Gastrocnemius medialis (tissue), 4 donors: ENCODE results near the gene UBE2L6.

ENCODE experiments used
- POLR2A ChIP-seq, 2 donors: fragments of 450-650 bp; IDR thresholded peaks; one replicate each; pipeline ENCODE4 v1.6.1; 2017; ENCODE audit warnings: antibody characterized with exemption in 2 of 2, mild to moderate bottlenecking in 2 of 2, moderate library complexity in 2 of 2
- TF ChIP-seq, protein P1 (sequence below), 5 experiments: fragments of 450-650 bp in 3 of 5; fragments of 200-600 bp in 2 of 5; sonication (generic) in 2 of 5; IDR thresholded peaks in 4 of 5; conservative IDR thresholded peaks in 1 of 5; 1 replicate in 4 of 5; 2 replicates in 1 of 5; pipeline ENCODE4 v1.5.1; 2016 to 2019; ENCODE audit warnings: antibody characterized with exemption in 5 of 5, mild to moderate bottlenecking in 3 of 5, moderate library complexity in 3 of 5

DNA sequence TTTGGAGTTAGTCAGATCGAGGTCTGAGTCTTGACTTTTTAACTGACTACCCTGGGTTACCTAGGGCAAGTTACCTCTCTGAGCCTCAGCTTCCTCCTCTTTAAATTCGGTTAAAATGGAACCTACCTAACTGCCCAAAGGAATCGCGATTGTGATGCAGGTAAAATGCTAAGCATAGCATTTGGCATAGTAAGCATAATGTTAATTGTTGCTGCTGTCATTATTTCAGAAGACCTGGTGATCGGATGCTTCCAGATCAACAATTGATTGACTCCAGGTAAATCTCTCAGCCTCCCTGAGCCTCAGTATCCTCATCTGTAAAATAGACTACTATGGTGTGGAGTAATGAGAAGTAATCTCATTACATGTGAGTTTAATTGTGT is 51.4 kb downstream of the UBE2L6 start:
- no peak for TF ChIP-seq POLR2A (IDR thresholded peaks at IDR 0.05)
- TF ChIP-seq, protein P1, sequence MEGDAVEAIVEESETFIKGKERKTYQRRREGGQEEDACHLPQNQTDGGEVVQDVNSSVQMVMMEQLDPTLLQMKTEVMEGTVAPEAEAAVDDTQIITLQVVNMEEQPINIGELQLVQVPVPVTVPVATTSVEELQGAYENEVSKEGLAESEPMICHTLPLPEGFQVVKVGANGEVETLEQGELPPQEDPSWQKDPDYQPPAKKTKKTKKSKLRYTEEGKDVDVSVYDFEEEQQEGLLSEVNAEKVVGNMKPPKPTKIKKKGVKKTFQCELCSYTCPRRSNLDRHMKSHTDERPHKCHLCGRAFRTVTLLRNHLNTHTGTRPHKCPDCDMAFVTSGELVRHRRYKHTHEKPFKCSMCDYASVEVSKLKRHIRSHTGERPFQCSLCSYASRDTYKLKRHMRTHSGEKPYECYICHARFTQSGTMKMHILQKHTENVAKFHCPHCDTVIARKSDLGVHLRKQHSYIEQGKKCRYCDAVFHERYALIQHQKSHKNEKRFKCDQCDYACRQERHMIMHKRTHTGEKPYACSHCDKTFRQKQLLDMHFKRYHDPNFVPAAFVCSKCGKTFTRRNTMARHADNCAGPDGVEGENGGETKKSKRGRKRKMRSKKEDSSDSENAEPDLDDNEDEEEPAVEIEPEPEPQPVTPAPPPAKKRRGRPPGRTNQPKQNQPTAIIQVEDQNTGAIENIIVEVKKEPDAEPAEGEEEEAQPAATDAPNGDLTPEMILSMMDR (IDR thresholded peaks at IDR 0.05 in 4 of 5, conservative IDR thresholded peaks at IDR 0.05 in 1 of 5): no peak
